ENCODE measurements around the gene GPBP1.

The GPBP1 gene

GRCh38 chr5:57173319-57174127 is at the start of gene GPBP1:
TSS of gene GPBP1 (plus strand) at chr5:57174059. CDS start at chr5:57214131, 40,072 bp downstream.
- peak within 1 kb of the TSS; percentile 97 for H3K4me3 ChIP-seq (ENCODE audit: low read depth, low read length)
- no peak for TF ChIP-seq CTCF (IDR thresholded peaks at IDR 0.05; ENCODE audit: low read depth, low read length)

- no peak for TF ChIP-seq CTCF (IDR thresholded peaks at IDR 0.05; ENCODE audit: low read depth, low read length)
- no peak overlapping the region for H3K4me3 ChIP-seq (ENCODE audit: low read depth, low read length)
These were observed 45.5 kb upstream of the GPBP1 start for GRCh38 chr5:57128325-57128724.

GRCh38 chr5:57133574-57133973 is 40.3 kb upstream of the GPBP1 start:
- H3K4me3 ChIP-seq (ENCODE audit: low read depth, low read length): no peak overlapping the region
- TF ChIP-seq CTCF (IDR thresholded peaks at IDR 0.05; ENCODE audit: low read depth, low read length): no peak

- H3K4me3 ChIP-seq (ENCODE audit: low read depth, low read length): no peak overlapping the region
- TF ChIP-seq CTCF (IDR thresholded peaks at IDR 0.05; ENCODE audit: low read depth, low read length): no peak
These were observed 36.5 kb upstream of the GPBP1 start for GRCh38 chr5:57137401-57137800.

- H3K4me3 ChIP-seq (ENCODE audit: low read depth, low read length): no peak overlapping the region
- no peak for TF ChIP-seq CTCF (IDR thresholded peaks at IDR 0.05; ENCODE audit: low read depth, low read length)
These were observed 21.5 kb upstream of the GPBP1 start for GRCh38 chr5:57152316-57152715.

GRCh38 chr5:57155033-57155432 is 18.8 kb upstream of the GPBP1 start:
- no peak for TF ChIP-seq CTCF (IDR thresholded peaks at IDR 0.05; ENCODE audit: low read depth, low read length)
- no peak overlapping the region for H3K4me3 ChIP-seq (ENCODE audit: low read depth, low read length)

GRCh38 chr5:57157131-57157530 is 16.7 kb upstream of the GPBP1 start:
- TF ChIP-seq CTCF (IDR thresholded peaks at IDR 0.05; ENCODE audit: low read depth, low read length): no peak

More at GRCh38 chr5:57157131-57157530, 16.7 kb upstream of the GPBP1 start:
- no peak overlapping the region for H3K4me3 ChIP-seq (ENCODE audit: low read depth, low read length)

All from WI38 (cell line).